ENCODE results near the gene UFD1.

GRCh38 chr22:19496324-19496630, 17.3 kb upstream of the UFD1 start:
- no peak for TF ChIP-seq ZNF263 (CRISPR knock-in tag; IDR thresholded peaks at IDR 0.05; ENCODE audit: low read depth)
- TF ChIP-seq, protein P1, sequence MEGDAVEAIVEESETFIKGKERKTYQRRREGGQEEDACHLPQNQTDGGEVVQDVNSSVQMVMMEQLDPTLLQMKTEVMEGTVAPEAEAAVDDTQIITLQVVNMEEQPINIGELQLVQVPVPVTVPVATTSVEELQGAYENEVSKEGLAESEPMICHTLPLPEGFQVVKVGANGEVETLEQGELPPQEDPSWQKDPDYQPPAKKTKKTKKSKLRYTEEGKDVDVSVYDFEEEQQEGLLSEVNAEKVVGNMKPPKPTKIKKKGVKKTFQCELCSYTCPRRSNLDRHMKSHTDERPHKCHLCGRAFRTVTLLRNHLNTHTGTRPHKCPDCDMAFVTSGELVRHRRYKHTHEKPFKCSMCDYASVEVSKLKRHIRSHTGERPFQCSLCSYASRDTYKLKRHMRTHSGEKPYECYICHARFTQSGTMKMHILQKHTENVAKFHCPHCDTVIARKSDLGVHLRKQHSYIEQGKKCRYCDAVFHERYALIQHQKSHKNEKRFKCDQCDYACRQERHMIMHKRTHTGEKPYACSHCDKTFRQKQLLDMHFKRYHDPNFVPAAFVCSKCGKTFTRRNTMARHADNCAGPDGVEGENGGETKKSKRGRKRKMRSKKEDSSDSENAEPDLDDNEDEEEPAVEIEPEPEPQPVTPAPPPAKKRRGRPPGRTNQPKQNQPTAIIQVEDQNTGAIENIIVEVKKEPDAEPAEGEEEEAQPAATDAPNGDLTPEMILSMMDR (IDR thresholded peaks at IDR 0.05), result no peak
- no peak for TF ChIP-seq CREM (CRISPR knock-in tag; IDR thresholded peaks at IDR 0.05)
- TF ChIP-seq USF2 (CRISPR knock-in tag; IDR thresholded peaks at IDR 0.05), result no peak
- TF ChIP-seq IRF2 (CRISPR knock-in tag; IDR thresholded peaks at IDR 0.05; ENCODE audit: borderline replicate concordance, low read depth), result no peak
- TF ChIP-seq CBFB (CRISPR knock-in tag; IDR thresholded peaks at IDR 0.05; ENCODE audit: low read depth), result no peak
